Left ventricle myocardium superior (tissue), 1 donor: ENCODE results near the gene ATL2. TPM values are rescaled to one million over a fixed set of nuclear protein-coding genes. Genes with fewer than 3 reads are reported as not detected.
"Not testable (repeated sequence)": the region's sequence is repeated elsewhere in the genome, so short reads cannot be mapped to it uniquely, and the experiment has no call there.

Experiments
- ATAC-seq: fragments of 200-7000 bp; cut with Tn5 transposase; one replicate; pipeline ENCODE4 v1.9.1; 2020; ENCODE audit warnings: mild to moderate bottlenecking, moderate library complexity
- DNase-seq: peaks from one replicate; pipeline ENCODE4 v3.0.0-alpha.2; 2020
- intact Hi-C: fragments of 100-400 bp; cut with micrococcal nuclease; formaldehyde crosslinking; loops from one replicate; pipeline ENCODE4 v1.11.0; 2022
- total RNA-seq: library from RNA; stranded (reverse); fragmentation: NEBNext Ultra II Directional; extraction: Animal tissue kit (Norgen Biotek cat#: 25700); gene quantifications from one replicate; pipeline ENCODE4 v1.2.1, GENCODE V29; 2021
- donor health status: DM: no; HTN: yes; CAD: no; lungs with severe emphysema.

Gene ATL2
- total RNA-seq, 1 donor from 2014 or later = 28.2 TPM

DNA sequence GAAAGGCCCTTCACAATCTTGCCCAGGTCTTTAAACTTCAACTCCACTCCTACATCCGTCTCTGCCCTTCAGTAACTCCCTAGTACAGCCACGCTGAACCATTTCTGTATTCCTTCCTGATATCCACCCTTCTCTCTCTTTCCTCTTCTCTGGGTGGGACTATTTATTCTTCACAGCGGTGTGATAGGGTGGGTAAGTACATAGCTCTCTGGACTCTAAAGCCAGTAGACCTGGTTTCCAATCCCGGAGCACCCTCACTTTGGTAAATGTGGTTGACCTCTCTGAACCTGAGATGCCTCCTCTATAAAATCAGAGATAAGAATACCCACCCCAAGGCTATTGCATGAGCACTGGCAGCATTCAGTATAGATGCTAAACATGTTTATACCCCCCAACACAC lies 86.7 kb downstream of the ATL2 start:
- ATAC-seq (no peak), DNase-seq (no peak)
- intact Hi-C loops = no loop called here

- intact Hi-C loops = no loop called here
- ATAC-seq = no peak
- DNase-seq = no peak
Observed at GRCh38 chr2:38284971-38285370, 92.1 kb downstream of the ATL2 start.

GRCh38 chr2:38281095-38281742 lies 95.9 kb downstream of the ATL2 start:
- ATAC-seq (no peak), DNase-seq (no peak)
- intact Hi-C loops = no loop called here

GRCh38 chr2:38279201-38279600 lies 97.9 kb downstream of the ATL2 start:
- DNase-seq = no peak
- intact Hi-C loops = no loop called here
- no peak for ATAC-seq

- intact Hi-C loops, ATAC-seq, DNase-seq: not testable (repeated sequence)
Observed at GRCh38 chr2:38278117-38278438, 99.0 kb downstream of the ATL2 start.

GRCh38 chr2:38277245-38278116 lies 99.6 kb downstream of the ATL2 start:
- intact Hi-C loops = no loop called here
- ATAC-seq = no peak
- no peak for DNase-seq

DNA sequence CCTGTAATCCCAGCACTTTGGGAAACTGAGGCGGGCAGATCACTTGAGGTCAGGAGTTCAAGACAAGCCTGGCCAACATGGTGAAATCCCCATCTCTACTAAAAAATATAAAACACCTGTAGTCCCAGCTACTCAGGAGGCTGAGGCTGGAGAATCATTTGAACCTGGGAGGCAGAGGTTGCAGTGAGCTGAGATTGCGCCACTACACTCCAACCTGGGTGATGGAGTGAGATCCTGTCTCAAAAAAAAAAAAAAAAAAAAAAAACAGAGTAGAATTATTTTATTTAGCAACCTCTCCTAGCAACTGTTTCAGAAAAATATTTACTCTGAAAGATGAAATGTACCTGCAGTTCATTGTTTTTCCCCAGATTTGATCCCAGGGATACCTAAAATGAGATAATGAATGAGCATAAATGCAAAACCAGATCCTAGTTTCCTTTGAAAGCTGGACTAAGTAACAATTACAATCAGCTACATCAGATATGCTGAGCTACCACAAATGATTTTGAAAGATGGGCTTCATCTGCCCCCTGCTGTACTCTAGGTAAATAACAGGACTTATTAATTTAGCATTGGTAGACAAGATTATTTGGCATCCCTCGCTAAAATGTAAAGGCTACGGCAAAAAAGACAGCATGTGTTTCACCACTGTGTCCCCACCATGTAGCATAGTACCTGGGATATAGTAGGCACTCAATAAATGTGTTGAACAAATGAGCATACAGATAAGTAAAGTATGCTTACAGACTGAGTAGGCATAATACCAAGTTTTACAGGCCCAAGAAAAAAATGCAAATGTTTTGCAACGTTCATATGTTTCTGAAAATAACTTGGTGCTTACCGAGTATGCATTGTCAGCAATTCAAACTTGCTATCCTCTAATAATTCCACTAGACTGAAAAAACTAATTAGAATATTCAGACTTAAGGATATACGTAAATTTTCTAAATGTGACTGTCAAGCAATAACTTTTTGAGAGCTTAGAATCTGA lies 102.5 kb downstream of the ATL2 start:
- intact Hi-C loops = loop anchor here (2.0 kb wide), 1 partner anchor 290 kb away; no protein-coding TSS in a partner anchor
- DNase-seq = no peak
- ATAC-seq = peak; percentile 63

GRCh38 chr2:38271697-38272096 lies 105.4 kb downstream of the ATL2 start:
- ATAC-seq = no peak
- no peak for DNase-seq
- intact Hi-C loops = no loop called here

- intact Hi-C loops = no loop called here
- DNase-seq (no peak), ATAC-seq (no peak)
Observed at GRCh38 chr2:38269421-38269820, 107.7 kb downstream of the ATL2 start.

- ATAC-seq = no peak
- DNase-seq = no peak
- intact Hi-C loops = no loop called here
Observed at GRCh38 chr2:38268691-38269327, 108.3 kb downstream of the ATL2 start.

DNA sequence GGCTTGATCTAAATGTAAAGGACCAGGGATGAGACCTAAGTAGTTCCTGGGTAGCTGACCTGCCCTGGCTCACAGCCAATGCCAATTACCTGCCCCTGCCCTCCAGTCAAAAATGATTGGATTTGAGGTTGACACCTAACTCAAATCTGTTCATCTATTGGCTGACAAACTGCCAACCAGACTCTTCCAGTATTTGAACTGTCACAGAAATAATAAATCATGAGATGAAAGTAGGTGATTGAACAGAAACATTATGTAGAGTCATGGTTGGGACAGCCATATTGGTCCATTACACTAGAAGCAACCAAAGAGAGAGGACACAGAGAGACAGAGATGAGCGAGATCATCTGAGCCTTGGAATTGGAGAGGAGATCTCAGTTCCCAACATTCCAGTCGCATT lies 109.1 kb downstream of the ATL2 start:
- ATAC-seq (no peak), DNase-seq (no peak)
- intact Hi-C loops = no loop called here

- ATAC-seq (no peak), DNase-seq (no peak)
- intact Hi-C loops = no loop called here
Observed at GRCh38 chr2:38267270-38267925, 109.7 kb downstream of the ATL2 start.

DNA sequence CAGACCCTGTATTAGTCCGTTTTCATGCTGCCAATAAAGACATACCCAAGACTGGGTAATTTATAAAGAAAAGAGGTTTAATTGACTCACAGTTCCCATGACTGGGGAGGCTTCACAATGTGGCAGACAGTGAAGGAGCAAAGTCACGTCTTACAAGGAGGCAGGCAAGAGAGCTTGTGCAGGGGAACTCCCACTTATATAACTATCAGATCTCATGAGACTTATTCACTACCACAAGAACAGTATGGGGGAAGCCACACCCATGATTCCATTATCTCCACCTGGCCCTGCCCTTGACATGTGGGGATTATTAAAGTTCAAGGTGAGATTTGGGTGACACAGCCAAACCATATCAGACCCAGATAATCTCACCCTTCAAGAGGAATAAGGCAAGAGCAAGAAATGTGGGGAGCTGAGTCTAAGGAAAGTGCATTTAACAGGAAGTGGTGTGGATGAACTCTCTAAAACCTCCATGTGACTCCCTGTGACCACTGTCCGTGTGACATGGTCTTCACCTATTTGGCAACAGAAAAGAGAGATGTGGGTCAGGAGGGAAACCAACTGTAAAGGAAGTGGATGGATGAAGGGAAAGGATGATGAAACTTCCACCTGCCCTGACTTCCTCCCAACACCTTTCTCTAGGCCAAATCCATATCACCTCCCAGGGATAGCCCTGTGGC lies 110.6 kb downstream of the ATL2 start:
- ATAC-seq (no peak), DNase-seq (no peak)
- intact Hi-C loops = no loop called here

DNA sequence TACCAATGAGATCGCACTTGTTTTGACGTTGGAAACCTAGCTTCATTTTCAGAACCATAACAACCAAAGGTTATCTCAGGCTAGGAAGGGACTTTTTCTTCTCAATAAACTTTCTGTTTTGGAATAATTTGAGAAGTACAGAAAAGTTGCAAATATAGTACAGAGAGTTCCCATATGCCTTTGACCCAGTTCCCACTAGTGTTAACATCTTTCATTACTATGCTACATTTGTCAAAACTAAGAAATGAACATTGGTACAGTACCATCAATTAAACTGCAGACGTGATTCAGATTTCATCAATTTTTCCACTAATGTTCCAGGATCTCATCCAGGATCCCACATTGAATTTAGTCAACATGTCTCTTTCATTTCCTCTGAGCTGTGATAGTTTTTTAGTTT lies 111.6 kb downstream of the ATL2 start:
- ATAC-seq (no peak), DNase-seq (no peak)
- intact Hi-C loops = no loop called here

- intact Hi-C loops = no loop called here
- DNase-seq (no peak), ATAC-seq (no peak)
Observed at GRCh38 chr2:38264396-38265221, 112.5 kb downstream of the ATL2 start.

GRCh38 chr2:38263293-38263692 lies 113.8 kb downstream of the ATL2 start:
- intact Hi-C loops = no loop called here
- DNase-seq = no peak
- no peak for ATAC-seq

DNA sequence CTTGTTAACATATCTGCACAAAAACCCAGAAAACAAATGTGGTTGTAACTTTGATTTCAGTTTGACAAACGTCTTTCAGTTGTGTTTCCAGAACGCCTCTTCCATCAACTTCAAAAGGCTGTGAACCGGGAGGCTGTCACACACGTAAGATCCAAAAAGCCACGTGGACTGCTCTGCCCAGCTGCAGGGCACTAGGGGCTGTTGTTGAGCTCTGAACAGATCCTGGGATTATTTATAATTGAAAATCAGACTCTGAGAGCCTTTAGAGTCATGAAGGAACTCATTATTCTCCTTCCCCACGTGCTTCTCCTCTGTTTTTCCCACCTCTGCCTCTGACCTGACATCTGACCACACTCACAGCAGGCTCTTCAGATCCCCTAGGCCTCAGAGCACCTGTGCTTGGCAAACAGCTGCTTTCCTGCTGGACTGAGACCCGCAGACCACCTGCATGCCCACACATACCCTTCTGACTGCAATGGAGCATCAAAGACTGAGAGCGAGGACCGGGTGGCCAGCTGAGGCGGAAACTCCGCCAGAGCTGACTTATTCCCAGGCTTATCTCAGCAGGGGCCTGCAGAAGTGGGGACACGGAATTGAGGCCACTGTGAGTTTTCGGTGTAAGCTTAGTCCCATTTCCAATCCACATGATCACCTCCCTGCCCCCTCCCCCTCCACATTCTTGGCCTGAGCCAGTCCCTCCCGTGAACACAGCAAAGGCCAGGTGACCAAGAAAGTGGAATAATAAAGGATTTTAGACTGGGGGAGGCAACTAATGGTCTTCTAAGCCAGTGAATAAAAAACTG lies 114.8 kb downstream of the ATL2 start:
- intact Hi-C loops = no loop called here
- DNase-seq (no peak), ATAC-seq (no peak)
